Activated B cell treated with CpG ODN at 0.5 μM for 24 hours (primary cell): Measurements from ENCODE around the gene ICOSLG. TPM values are rescaled to one million over a fixed set of nuclear protein-coding genes. Genes with fewer than 3 reads are reported as not detected.
"Not testable (repeated sequence)": the region's sequence is repeated elsewhere in the genome, so short reads cannot be mapped to it uniquely, and the experiment has no call there.

Experiments used
- ATAC-seq: fragments of 200-7000 bp; cut with Tn5 transposase; one replicate; pipeline ENCODE4 v1.10.0; 2021; ENCODE audit warnings: low read depth, mild to moderate bottlenecking, moderate library complexity
- CTCF ChIA-PET: fragments of 350-600 bp; sonication (Branson Sonifier 250); formaldehyde crosslinking; loops from one replicate; lab custom pipeline; 2021; ENCODE audit warnings: antibody characterized with exemption; lab: Charles Lee
- POLR2A ChIA-PET: fragments of 350-600 bp; sonication (Branson Sonifier 250); formaldehyde crosslinking; loops from one replicate; lab custom pipeline; 2021; ENCODE audit warnings: antibody characterized with exemption; lab: Charles Lee
- DNase-seq: peaks from one replicate; pipeline ENCODE4 v3.0.0; 2022
- H3K27ac Mint-ChIP-seq: one replicate; pipeline ENCODE4 v1.8.0; 2020; ENCODE audit warnings: mixed read lengths
- H3K27me3 Mint-ChIP-seq: one replicate; pipeline ENCODE4 v1.8.0; 2021; ENCODE audit warnings: mixed read lengths
- H3K36me3 Mint-ChIP-seq: one replicate; pipeline ENCODE4 v1.8.0; 2021; ENCODE audit warnings: low read depth, mixed read lengths
- H3K4me1 Mint-ChIP-seq: one replicate; pipeline ENCODE4 v1.8.0; 2021; ENCODE audit warnings: mixed read lengths
- H3K4me3 Mint-ChIP-seq: one replicate; pipeline ENCODE4 v1.8.0; 2020; ENCODE audit warnings: mild to moderate bottlenecking, mixed read lengths
- H3K9me3 Mint-ChIP-seq: one replicate; pipeline ENCODE4 v1.8.0; 2020; ENCODE audit warnings: mixed read lengths
- intact Hi-C: fragments of 100-400 bp; cut with micrococcal nuclease; formaldehyde crosslinking; loops from one replicate; pipeline ENCODE4 v1.15.1; 2024
- total RNA-seq: library from RNA; stranded (reverse); gene quantifications from 2 replicates; pipeline ENCODE4 v1.2.3, GENCODE V29; 2022
- TF ChIP-seq, protein P1 (sequence below): fragments of 200-600 bp; IDR thresholded peaks from one replicate; pipeline ENCODE4 v1.8.0; 2022; ENCODE audit warnings: antibody characterized with exemption, mild to moderate bottlenecking

Gene ICOSLG, protein sequence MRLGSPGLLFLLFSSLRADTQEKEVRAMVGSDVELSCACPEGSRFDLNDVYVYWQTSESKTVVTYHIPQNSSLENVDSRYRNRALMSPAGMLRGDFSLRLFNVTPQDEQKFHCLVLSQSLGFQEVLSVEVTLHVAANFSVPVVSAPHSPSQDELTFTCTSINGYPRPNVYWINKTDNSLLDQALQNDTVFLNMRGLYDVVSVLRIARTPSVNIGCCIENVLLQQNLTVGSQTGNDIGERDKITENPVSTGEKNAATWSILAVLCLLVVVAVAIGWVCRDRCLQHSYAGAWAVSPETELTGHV
- 36.4 and 40.9 TPM in 2 replicates for total RNA-seq

DNA sequence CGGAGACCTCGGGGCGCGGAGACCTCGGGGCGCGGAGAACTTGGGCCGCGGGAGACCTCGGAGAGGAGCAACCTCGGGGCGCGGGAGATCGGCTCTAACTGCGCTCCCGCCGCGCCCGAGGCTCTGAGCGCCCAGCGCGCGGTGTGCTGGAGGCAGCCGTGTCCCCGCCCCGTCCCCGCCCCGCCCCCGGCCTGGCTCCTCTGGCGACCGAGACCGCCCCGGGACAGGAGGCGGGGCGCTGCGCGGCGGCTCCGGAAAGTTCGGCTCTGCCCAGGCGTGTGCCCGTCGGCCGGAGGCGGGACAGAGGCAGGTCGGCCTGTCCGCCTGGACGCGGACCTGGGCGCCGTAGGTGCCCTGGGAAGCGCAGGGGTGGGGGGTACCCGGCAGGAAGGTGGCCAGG lies at the start of gene ICOSLG:
Gene ICOSLG (minus strand): TSS at position 102 of the 400 bp plus-strand sequence. CDS start 126 bp downstream, outside the sequence.
- H3K36me3 Mint-ChIP-seq, H3K4me3 Mint-ChIP-seq, POLR2A ChIA-PET, H3K4me1 Mint-ChIP-seq, H3K27ac Mint-ChIP-seq, DNase-seq, intact Hi-C loops, H3K27me3 Mint-ChIP-seq, H3K9me3 Mint-ChIP-seq, CTCF ChIA-PET: not testable (repeated sequence)
- ATAC-seq, result peak; percentile 47

DNA sequence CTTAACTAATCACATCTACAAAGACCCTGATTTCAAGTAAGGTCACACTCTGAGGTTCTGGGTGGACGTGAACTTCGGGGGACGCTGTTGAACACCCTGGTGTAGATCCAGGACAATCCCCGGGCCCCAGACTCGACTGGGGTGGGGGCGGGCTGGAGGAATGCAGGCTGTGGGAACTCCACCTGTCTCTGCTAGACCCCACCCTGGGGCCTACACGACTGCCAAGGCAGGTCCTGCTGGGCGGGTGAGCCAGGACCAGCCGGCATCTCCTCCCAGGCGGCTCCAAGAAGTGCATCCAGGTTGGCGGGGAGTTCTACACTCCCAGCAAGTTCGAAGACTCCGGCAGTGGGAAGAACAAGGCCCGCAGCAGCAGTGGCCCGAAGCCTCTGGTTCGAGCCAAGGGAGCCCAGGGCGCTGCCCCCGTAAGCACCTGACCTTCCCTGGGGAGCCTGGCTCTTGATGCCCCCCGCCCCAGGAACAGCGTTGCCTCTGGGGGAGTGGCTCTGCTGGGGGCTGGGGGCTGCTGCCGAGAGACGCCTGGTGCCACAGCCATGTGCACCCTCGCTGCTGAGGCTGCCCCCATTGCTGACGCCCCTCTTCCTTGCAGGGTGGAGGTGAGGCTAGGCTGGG lies 48.8 kb upstream of the ICOSLG start:
- Mint-ChIP-seq H3K9me3 (no peaks in the 10 kb centered on the region), H3K36me3 (no peaks in the 10 kb centered on the region), H3K4me3 (no peak overlapping the region), H3K4me1 (peaks cover 18% of the 10 kb centered on the region), H3K27me3 (peaks cover 2% of the 10 kb centered on the region), H3K27ac (no peak overlapping the region)
- DNase-seq, result no peak
- TF ChIP-seq, protein P1, sequence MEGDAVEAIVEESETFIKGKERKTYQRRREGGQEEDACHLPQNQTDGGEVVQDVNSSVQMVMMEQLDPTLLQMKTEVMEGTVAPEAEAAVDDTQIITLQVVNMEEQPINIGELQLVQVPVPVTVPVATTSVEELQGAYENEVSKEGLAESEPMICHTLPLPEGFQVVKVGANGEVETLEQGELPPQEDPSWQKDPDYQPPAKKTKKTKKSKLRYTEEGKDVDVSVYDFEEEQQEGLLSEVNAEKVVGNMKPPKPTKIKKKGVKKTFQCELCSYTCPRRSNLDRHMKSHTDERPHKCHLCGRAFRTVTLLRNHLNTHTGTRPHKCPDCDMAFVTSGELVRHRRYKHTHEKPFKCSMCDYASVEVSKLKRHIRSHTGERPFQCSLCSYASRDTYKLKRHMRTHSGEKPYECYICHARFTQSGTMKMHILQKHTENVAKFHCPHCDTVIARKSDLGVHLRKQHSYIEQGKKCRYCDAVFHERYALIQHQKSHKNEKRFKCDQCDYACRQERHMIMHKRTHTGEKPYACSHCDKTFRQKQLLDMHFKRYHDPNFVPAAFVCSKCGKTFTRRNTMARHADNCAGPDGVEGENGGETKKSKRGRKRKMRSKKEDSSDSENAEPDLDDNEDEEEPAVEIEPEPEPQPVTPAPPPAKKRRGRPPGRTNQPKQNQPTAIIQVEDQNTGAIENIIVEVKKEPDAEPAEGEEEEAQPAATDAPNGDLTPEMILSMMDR, result no peak
- ChIA-PET CTCF (no interaction called here), POLR2A (no interaction called here)
- intact Hi-C loops, result no loop called here
- no peak for ATAC-seq

DNA sequence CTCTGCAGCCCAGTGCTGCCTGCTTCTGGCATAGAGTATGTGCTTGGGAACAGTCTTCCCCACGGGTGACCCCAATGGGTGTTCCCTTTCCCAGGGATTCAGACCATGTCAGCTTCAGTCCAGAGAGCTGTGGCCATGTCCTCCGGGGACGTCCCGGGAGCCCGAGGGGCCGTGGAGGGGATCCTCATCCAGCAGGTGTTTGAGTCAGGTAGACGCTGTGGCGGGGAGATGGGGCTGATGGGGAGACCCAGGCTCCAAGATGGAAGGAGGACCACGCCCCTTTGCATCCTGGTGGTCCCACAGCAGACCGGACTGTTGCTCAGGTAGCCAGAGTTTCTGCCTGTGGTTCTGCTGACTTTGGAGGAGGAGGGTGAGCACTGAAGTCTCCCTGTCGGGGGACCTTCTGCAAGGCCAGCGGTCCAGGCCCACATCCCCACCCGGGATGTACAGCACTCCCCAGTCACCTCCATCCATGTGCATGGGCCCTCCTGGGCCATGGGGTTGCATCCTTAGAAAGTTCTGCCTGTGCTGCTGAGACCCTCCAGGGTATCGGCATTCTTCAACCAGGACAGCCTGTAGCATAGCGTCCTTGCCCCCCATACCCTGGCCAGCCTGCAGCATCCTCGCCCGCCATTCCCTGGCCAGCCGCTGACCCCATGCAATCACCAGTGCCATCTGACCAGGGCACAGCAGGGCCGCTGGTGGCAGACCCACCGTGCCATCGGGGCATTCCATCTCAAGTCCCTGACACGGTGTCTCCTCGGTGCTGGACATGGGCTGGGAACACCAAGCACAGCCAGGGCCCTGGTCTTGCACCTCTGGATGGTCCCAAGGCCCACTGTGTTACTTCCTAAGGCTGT lies 47.7 kb upstream of the ICOSLG start:
- DNase-seq (no peak), ATAC-seq (no peak)
- Mint-ChIP-seq H3K9me3 (no peaks in the 10 kb centered on the region), H3K4me3 (no peak overlapping the region), H3K27ac (peak overlapping the region; percentile 12), H3K4me1 (peaks cover 16% of the 10 kb centered on the region), H3K36me3 (no peaks in the 10 kb centered on the region), H3K27me3 (peaks cover 2% of the 10 kb centered on the region)
- TF ChIP-seq, protein P1, result no peak
- POLR2A ChIA-PET, result no interaction called here
- intact Hi-C loops, result no loop called here
- CTCF ChIA-PET, result no interaction called here

DNA sequence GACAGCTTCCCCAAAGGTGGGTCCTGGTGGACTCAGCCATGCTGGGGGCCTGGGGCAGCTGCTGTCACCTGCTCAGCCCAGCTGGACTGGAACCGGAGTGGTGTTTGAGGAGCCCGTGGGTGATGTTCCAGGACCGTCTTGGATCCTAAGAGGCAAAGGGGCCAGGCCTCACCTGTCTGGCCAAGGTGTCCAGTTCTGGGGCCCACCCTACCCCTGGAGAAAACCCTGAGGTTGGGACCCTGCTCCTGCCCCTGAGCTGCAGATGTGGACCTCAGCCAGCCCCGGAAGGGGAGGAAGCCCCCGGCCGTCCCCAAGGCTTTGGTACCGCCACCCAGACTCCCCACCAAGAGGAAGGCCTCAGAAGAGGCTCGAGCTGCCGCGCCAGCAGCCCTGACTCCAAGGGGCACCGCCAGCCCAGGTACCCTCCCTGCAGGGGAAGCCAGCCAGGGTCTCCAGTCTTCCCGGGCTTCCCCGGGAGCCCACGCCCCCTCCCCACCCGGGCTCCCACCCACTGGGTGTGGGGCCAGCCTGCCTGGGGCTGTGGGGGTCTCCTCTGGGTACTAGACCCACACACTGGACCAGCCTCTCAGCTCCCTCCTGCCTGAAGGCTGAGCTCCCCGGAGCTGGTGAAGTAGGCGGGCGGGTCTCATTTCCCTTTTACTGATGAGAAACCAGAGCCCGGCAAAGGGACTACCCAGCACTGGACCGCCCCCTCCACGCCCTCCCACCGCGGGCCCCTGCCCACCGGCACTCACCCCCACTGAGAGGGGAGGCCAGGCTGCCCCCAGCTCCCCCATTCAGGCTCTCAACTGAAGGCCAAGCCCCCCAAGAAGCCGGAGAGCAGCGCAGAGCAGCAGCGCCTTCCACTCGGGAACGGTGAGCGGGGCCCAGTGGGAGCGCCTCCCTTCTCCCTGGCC lies 46.2 kb upstream of the ICOSLG start:
- POLR2A ChIA-PET, result no interaction called here
- CTCF ChIA-PET, result no interaction called here
- Mint-ChIP-seq H3K4me3 (no peak overlapping the region), H3K4me1 (peaks cover 18% of the 10 kb centered on the region), H3K9me3 (no peaks in the 10 kb centered on the region), H3K36me3 (no peaks in the 10 kb centered on the region), H3K27ac (no peak overlapping the region), H3K27me3 (peaks cover 2% of the 10 kb centered on the region)
- intact Hi-C loops, result no loop called here
- ATAC-seq (no peak), DNase-seq (no peak)
- TF ChIP-seq, protein P1, result no peak

DNA sequence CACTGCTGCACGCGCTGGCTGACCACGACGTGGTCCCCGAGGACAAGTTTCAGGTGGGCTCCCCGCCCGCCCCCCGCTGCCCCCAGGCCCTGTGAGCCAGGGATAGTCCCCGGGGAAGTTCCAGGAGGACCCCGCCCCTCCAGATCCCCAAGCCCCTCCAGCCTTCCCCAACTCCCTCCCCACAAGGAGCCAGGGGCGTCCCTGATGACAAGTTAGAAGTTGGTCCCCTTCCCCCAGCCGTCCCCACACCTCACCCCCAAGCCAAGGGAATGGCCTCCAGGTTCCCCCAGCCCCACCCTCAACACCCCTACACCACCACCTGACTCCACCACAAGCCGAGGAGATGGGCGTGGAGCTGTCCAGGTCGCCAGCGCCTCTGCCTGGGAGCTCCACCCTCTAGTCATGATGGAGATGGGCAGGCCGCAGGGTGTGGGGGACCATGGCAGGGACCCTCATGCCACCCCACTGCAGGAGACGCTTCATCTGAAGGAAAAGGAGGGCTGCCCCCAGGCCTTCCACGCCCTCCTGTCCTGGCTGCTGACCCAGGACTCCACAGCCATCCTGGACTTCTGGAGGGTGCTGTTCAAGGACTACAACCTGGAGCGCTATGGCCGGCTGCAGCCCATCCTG lies 45.5 kb upstream of the ICOSLG start:
- no peaks in the 10 kb centered on the region for H3K9me3 Mint-ChIP-seq
- H3K4me1 Mint-ChIP-seq, result peaks cover 14% of the 10 kb centered on the region
- DNase-seq (no peak), ATAC-seq (no peak)
- no peaks in the 10 kb centered on the region for H3K36me3 Mint-ChIP-seq
- H3K27me3 Mint-ChIP-seq, result peaks cover 2% of the 10 kb centered on the region
- intact Hi-C loops, result no loop called here
- TF ChIP-seq, protein P1, result no peak
- ChIA-PET POLR2A (no interaction called here), CTCF (no interaction called here)
- H3K4me3 Mint-ChIP-seq, result no peak overlapping the region
- no peak overlapping the region for H3K27ac Mint-ChIP-seq
